NOMO-1 treated with dmso at 0.1 percent for 144 hours (cell line): ENCODE results near the gene FAM168B.
"Not testable (repeated sequence)": the region's sequence is repeated elsewhere in the genome, so short reads cannot be mapped to it uniquely, and the experiment has no call there.

ENCODE experiments used
- DNase-seq: peaks from one replicate; lab custom pipeline; 2025; ENCODE audit not compliant: unreplicated experiment; lab: John Stamatoyannopoulos, UW

FAM168B gene, protein sequence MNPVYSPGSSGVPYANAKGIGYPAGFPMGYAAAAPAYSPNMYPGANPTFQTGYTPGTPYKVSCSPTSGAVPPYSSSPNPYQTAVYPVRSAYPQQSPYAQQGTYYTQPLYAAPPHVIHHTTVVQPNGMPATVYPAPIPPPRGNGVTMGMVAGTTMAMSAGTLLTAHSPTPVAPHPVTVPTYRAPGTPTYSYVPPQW

DNA sequence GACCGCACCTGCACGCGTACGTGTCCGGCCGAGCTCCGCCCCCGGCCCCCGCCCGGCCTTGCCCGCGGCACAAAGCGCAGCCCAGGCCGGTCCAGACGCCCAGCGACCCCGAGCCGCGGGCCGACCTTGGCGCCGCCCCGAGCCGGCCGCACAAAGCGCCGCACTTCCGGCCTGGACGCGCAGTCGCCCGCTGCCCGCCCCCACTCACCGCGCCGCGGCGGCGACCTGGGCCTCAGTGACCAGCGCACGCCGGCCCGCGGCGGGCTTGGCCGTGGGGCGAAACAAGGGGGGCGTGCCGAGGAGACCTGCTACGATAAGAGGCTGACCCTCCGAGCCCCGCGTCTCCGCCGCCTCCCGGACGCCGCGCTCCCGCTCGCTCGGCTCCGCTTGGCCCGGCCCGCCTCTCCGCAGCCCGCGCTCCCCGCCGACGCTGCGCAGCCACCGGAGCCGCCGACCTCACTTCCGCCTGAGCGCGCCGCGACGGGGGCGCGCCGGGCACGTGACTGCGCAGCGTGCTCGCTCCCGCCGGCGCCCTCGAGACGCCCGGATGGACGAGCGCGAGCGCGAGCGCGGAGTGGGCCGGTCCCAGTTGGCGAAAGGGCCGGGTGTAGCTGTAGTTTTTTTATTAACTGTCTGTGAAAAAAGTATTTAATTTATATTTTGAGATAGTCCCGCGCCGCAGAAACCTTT, at the start of gene FAM168B:
Gene FAM168B, minus strand, starts transcription at position 455 of the 690 bp plus-strand sequence. CDS start 10,814 bp downstream, outside the sequence.
- DNase-seq = peak; percentile 79

DNA sequence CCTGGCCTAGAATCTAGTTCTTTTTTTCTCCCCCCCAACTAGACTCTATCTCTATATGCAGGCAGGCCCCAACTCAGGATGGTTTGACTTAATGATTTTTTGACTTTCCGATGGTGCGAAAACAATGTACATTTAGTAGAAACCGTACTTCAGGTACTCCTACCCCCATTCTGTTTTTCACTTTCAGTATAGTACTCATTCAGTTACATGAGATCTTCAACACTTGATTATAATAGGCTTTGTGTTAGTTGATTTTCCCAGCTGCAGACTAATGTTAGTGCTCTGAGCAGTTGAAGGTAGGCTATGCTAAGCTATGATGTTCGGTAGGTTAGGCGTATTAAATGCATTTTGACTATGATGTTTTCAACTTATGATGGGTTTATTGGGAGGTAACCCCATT, 49.6 kb upstream of the FAM168B start:
- DNase-seq = no peak

DNA sequence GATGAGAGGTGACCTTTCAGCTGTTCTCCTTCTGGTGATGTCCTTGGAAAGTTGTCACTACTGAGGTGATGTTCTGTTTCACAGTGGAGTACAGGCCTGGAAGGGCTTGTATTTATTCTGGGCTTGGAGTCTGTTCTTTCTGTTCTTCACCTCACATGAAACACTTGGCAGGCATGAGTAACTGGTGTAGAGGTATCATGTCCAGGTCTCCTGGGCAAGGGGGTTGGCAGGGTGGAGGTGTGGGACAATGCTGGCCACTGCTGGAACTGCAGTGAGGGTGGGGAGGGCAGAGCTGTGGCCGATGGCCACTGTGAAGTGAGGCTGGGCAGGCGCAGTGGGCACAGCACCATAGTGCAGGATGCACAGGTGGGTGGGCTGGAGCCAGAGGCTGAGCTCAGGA, 47.3 kb upstream of the FAM168B start:
- DNase-seq = no peak

DNA sequence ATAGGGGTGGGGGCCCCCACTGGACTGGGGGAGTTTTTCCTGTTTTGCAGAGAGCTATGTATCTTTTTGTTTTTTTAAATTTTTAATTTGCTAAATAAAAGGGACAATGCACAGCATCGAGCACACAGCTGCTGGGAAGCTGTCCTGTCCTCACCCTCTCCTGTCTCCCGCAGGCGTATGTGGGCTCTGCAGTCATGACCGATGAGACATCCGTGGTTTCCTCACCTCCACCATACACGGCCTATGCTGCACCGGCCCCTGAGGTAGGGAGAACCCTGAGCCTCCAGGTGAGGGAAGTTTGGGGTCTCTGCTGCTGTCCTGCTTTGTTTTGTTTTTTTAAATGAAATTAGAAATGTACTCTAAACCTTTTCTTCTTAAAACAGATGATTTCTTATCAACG, 39.5 kb upstream of the FAM168B start:
- no peak for DNase-seq

DNA sequence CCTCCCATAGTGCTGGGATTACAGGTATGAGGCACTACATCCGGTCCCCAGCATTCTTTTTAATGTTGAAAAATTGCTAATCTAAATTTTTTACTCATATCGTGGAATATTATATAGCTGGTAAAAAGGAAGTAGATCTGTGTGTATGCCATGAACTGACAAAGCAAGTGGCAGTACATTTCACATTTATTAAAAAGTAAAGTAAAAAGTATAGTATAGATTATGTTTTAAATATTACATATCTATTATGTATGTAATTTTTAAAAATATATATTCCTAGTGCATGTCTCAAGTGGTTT, 37.0 kb upstream of the FAM168B start:
- no peak for DNase-seq

DNA sequence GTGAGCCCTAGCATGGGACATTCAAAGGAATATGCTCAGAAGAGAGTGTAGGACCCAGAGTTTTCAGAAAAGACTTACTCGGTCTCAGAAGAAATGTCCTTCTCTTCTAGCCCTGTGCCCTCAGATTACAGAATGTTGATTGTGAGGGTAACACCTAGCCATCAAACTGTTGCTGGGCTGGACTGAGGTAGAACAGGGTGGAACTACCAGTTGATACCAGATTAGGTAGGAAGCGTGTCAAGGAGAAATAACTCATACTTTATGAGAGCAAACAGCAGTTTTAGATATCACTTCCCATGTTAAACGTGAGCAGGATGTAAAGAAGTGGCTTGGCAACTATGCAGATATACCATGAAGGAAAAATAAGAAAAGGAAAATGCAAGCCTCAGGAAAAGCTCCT, 34.7 kb upstream of the FAM168B start:
- DNase-seq = no peak

DNA sequence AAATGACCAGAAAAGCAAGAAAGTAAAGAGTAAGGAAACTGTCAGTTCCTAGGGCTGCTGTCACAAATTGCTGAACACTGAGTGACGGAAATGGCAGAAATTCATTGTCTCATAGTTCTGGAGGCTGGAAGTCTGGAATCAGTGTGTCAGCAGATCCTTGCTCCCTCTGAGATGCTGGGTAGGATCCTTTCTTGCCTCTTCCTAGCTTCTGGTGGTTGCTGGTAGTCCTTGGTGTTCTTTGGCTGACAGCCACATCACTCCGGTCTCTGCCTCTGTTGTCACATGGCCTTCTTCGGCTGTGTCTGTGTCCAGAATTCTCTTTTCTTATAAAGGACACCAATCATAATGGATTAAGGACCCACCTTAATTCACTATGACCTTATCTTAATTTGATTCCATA, 33.8 kb upstream of the FAM168B start:
- DNase-seq = no peak

DNA sequence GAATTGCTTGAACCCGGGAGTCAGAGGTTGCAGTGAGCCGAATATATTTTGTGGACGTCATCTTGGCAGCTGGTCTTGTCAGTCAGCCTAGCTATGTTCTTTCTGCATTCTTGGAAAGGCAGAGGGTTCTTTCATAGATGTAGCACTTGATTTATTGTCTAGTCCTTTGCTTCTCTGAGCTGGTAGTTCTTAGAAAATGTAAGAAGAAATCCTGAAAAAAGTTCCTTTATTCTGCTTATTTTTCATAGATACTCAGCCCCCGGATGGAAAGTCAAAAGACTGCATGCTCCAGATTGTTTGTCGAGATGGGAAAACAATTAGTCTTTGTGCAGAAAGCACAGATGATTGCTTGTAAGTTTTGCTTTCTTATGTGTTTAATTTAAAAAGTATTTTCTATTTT, 33.2 kb upstream of the FAM168B start:
- DNase-seq = no peak

DNA sequence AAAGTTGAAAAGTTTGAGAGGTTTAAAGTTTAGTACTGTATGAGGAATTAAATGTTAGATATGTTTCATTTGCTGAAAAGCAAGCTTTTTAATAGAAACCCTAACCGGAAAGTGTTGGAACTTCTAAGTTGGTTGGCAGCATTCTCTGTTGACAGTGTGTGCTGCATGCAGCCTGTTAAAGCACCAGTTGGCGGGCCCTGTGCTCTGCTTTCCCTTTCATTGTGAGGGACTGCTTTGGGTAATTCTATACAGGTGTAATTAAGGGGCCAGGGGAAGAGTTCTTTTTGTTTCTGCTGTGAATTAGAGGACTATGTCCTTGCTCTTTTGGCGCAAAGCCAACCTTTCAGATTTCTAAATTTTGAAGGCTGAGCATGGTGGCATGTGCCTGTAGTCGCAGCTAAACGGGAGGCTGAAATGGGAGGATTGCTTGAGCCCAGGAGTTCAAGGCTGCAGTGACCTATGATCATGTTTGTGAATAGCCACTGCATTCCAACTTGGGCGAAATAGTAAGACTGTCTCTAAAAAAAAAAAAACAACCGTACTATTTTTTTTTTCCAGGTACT, 32.0 kb upstream of the FAM168B start:
- no peak for DNase-seq

DNA sequence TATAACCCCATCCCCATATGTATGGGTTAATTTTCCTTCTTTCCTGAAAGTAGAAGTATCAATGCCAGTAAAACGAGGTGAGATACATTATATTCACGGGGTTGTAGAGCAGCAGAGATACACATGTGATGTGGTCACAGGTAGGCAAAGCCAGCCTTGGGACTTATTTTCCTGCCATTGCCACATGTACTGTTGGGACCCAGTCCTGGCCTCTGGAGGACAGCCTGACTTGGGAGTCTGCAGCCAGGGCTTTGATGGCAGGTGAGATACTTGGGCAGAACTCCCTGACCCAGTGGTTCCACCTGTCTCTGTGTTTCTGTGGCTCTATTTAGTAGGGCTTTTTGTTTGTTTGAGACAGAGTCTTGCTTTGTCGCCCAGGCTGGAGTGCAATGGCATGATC, 29.9 kb upstream of the FAM168B start:
- no peak for DNase-seq

DNA sequence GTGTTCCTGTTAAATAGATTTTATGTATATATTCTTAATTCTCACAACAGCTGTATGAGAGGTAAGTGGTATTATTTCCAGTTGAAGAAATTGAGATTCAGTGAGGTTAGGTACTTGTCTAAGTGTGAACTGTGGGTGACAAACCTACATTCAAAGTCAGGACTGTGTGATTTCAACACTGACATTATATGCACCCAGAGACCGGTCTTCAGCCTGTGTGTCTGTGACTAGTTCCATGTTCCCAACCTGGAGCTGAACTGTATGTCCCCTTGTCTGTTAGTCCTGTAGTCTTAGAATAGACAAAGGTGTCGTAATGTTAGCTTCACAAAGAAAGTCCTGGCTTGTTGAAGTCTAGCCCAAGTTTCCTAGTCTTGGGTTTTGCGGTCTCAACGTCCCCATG, 29.2 kb upstream of the FAM168B start:
- no peak for DNase-seq

DNA sequence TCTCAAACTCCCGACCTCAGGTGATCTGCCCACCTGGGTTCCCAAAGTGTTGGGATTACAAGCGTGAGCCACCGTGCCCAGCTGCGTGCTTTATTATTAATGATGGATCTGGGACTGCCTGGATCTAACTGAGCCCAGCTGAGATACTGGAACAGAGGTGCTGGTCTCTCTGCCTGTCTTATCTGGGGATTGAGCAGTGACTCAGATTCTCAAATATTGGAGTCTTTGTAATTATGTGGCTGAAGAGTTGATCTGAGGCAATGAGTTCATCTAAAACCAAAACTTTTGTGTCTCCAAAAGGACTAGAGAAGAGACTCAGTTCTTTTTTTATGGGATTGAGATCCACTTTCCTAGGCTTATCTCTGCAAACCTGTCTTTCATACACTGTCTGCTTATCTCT, 28.2 kb upstream of the FAM168B start:
- DNase-seq = no peak

DNA sequence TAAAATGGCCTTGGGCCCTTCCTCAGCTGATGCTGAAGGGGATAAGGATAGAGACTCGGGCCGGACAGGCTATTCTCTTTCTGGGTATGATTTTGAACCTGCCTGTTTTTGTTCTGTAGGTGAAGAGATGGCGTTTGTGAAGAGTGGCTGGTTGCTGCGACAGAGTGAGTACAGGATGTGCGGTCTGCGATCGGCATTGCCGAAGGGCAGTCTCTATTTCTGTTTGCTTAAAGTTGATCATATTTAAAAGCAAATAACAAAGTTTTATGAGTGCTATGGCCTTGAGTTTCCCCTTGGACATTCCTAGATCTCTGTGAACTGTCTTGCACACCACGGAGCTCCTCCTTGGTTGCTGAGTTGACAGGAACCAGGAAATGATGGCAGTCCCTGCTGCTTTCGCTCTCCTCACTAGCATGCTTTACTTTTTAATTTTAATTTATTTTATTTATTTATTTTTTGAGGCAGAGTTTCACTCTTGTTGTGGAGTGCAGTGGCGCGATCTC, 27.6 kb upstream of the FAM168B start:
- no peak for DNase-seq

DNA sequence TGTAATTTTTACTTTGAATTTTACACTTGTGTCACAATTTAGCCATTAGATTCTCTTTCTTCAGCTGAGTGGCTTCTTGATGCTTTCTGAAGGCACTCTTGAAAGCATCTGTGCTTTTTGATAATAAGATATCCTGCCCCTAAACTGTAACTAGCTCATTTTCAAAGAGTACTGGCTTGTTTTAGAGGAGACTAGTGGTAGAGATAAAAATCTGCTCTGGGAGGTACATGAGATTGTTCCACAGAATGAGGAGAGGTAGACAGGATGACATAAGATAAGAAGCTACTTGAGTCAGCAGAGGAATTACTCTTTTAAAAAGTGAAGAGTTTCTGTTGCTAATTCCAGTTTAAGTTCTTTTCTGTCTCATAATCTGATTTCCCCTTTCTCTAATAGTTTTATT, 22.5 kb upstream of the FAM168B start:
- no peak for DNase-seq

DNA sequence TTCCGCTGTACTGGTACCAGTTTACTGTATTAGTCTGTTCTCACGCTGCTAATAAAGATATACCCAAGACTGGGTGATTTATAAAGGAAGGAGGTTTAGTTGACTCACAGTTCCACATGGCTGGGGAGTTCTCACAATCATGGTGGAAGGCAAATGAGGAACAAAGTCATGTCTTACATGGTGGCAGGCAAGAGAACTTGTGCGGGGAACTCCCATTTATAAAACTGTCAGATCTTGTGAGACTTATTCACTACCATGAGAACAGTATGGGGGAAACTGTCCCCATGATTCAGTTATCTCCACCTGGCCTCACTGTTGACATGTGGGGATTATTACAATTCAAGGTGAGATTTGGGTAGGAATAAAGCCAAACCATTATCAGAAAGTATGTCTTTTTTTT, 21.7 kb upstream of the FAM168B start:
- not testable (repeated sequence) for DNase-seq

DNA sequence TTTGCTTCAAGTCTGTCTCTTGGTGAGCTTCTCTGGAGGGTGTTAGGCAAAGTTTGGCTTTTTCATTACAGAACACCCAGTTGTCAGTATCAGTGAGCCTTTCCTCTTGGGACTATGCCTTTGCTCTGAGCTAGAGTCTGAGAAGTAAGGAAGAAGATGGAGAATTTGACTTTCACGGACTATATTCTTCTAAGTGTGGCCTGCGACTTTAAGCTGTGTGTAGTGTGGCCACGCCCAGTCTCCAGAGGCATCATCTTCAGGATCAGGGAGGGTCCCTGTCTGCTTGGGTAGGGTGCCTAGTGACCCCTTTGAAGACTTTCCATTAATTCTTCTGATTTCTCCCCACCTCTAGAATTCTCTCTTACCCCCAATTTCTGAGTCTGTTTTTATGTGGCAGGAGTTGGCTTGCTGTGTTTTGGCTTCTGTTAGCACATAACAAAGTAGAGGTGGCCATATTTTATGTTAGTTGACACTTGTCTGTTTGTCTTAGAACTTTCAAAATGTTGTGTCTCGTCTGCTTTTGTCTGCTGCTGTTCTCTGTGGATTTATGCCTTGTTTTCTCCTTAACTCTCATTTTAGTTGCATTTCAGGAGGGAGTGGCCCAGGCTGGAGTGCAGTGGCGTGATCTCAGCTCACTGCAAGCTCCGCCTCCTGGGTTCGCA, 20.4 kb upstream of the FAM168B start:
- no peak for DNase-seq

DNA sequence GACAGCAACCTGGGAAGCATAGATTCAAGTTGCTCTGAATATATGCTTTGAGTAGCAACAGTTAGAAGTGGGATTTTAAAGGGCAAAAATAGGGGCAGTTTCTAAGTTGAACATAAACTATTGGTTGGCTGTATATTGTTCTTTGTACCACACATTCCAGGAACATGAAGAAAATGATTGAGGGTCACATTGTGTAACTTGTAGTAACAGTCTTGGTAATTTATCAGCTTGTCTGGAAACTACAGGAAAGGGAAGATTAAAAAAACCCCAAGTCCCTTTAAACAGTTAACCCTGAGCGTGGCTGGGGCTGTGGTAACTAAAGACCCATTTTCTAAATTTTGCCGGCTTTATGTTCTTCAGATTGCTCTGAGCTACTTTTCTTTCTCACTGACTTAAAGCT, 19.3 kb upstream of the FAM168B start:
- DNase-seq = no peak

DNA sequence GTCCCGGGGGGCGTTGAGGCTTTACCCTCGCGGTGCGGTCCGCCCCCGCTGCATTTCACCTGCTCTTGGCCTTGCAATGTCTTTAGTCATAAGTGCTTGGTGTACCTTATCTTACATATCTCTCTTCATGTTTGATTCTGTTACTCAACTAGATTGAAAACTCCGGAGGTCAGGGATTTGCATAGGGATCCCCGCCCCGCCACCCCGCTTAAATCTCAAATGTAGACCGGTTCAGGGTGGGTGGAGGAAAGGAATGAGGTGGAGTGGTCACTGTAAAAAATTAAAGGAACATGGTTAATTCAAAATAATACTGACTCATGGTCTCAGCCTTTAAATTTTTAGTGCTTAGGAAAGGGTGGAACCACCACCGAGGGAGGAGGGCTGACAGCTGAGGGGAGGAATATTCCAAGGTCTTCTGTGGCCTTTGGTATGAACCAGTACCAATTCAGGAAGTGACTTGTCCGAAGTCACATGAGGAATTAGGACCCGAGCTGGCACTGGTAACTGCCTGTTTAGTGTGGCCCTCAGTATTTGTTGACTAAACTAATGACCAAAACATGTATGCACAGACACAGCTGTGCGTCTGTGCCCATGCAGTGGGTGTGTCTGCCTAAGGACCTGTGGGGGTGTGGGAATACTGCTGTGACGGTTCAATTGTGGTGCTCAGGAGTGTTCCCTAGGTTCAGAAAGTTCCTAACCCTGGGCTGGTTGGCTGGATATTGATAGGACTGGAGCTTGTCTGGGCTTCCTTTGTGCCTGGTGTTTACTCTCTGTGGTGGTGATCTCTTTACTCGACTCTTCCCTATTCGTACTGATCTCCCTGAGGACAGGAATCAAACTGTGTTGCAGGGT, 12.9 kb upstream of the FAM168B start:
- peak; percentile 38 for DNase-seq

DNA sequence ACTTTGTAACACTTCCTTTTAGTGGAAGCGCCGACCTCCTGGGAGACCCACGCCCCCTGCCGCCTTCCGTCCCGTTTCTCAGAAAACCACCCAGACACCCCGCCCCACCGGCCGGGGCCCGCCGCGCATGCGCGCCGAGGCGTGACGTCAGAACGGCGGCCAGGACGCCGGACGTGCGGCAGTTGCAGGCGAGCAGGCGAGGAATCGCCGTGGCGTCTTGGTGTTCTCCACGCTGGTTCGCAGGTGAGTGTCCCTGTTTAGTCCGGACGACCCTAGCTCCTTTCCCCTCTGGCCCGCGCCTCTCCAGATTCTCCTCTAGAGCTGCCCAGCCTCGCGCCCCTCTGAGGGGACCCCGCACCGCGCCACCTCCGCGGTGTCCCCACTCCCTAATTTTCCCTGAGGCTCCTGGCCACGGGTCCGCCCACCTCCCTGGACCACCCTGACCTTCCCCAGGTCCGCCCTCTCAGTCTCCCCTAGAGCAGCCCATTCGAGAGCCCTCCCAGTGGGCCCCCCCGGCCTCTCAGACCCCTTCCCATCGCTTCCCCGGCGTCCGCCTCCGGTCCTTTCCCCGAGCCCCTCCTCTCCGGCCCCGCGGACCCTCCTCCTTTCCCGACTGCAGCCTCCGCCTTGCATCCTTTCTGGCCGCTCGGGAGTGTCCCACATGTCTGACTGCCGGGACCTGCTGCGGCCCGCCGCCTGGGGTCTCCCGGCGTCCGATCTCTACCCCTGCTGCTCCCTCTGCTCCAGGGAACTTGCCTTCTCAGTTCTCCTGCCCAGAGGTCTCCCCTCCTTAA, 12.1 kb upstream of the FAM168B start, which contains the start of gene PLEKHB2:
Gene PLEKHB2, plus strand, starts transcription at position 181 of the 794 bp plus-strand sequence. CDS start 15,606 bp downstream, outside the sequence.
- peak; percentile 89 for DNase-seq

DNA sequence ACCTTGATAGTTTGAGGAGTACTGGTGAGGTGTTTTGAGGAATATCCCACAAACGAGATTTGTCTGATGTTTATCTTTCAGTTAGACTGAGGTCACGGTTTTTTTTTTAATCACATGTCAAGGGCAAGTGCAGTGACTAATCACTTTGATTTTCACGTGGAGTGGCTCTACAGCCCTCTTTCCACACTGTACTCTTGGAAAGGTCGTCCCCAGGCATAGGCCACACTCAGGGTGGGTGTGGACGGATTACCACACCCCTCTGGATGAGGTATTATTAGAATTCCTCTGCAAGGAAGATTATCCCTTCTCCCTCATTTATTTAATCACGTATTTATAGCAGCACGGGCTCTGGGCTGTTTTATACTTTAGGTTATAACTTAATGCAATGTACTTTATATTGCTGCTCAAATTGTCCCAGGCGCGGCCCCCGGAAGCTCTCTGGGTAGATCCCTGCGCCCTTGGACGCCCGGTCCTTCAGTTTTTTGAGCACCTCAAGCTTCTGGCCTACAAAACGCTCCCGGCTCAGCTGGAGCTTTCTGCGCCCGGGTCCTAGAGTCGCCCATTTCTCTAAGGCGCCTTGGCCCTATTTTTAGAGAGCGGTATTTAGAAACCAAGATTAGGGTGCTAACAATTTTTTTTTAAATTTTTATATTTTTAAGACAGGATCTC, 11.4 kb upstream of the FAM168B start:
- peak; percentile 88 for DNase-seq
